ENCODE data around the gene NCSTN.

Gene NCSTN

DNA sequence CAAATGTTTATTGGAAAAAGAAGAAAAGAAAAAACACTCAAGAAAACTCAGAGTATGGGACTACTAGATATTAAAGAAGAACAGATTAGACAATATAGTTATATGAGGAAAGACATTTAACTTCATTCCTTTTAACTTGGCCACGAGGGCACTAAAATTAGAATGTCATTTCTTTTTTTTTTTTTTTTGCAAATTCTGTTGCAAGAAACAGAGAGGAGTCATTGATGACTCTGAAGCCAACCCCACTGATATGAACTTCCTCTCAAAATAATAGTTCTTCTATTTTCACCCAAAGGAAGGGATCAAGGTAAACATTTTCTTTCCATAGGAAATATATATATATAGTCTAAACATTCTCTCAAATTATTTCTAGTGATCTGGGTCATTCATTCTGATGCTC, 33.6 kb upstream of the NCSTN start:
- TF ChIP-seq CTCF (IDR thresholded peaks at IDR 0.05) (no peak), ZFX (IDR thresholded peaks at IDR 0.05; ENCODE audit: borderline replicate concordance) (no peak)

DNA sequence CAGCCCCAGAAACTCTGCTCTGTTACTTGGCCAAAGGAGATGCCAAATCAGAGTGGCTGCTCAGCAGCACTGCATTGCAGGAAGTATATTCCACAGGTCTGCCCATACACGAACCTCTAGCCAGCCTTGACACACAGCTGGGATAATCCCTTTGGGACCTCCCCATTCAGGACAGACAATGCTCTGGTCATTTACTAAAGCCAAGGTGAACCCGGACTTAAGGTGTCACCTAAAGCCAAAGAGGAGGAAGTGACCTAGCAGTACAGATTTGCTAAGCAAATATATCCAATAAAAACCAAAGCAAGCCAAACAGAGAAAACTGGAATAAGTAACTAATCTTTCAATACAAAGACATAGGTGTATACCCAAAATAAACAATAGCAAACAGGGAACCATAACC, 27.8 kb upstream of the NCSTN start:
- no peak overlapping the region for H3K27ac ChIP-seq
- TF ChIP-seq ZFX (IDR thresholded peaks at IDR 0.05; ENCODE audit: borderline replicate concordance), result no peak
- no peak for TF ChIP-seq CTCF (IDR thresholded peaks at IDR 0.05)

More for the DNA sequence above, 33.6 kb upstream of the NCSTN start:
- H3K27ac ChIP-seq, result no peak overlapping the region

DNA sequence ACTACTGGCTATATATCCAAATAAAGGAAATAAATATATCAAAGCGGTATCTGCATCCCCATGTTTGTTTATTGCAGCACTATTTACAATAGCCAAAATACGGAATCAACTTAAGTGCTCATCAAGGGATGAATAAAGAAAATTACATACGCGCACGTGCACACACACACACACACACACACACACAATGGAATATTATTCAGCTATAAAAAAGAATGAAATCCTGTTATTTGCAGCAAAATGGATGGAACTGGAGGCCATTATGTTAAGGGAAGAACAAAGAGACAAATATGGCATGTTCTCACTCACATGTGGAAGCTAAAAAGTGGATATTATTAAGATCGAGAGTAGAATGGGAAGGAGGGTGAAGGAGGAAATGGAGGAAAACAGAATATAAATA, 20.4 kb upstream of the NCSTN start:
- no peak for TF ChIP-seq CTCF (IDR thresholded peaks at IDR 0.05)
- TF ChIP-seq ZFX (IDR thresholded peaks at IDR 0.05; ENCODE audit: borderline replicate concordance), result no peak
- H3K27ac ChIP-seq, result no peak overlapping the region

GRCh38 chr1:160325252-160325651, 17.9 kb upstream of the NCSTN start:
- TF ChIP-seq ZFX (IDR thresholded peaks at IDR 0.05; ENCODE audit: borderline replicate concordance) (no peak), CTCF (IDR thresholded peaks at IDR 0.05) (no peak)
- no peak overlapping the region; the same call in 1 of the 2 replicates for H3K27ac ChIP-seq

GRCh38 chr1:160326418-160326817, 16.8 kb upstream of the NCSTN start:
- TF ChIP-seq ZFX (IDR thresholded peaks at IDR 0.05; ENCODE audit: borderline replicate concordance) (no peak), CTCF (IDR thresholded peaks at IDR 0.05) (no peak)
- H3K27ac ChIP-seq, result no peak overlapping the region

DNA sequence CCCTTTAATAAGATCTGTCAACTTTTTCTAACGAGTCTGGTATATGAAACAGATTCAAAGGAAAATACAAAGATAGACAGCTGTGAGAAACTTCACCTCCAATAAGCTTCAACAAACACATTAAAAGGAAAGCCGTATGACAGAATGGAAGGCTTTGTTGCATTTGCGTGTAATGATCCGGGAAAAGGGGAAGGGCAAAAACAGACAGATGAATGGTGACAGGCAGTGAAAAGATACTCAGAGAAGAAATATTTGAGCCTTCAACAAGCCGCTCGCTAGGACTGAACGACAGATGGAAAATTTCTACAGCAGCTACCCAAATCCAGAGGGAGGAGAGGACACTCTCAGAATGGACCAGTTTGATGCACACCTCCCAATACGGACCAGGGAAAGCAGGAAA, 15.0 kb upstream of the NCSTN start:
- TF ChIP-seq ZFX (IDR thresholded peaks at IDR 0.05; ENCODE audit: borderline replicate concordance) (no peak), CTCF (IDR thresholded peaks at IDR 0.05) (no peak)
- H3K27ac ChIP-seq, result no peak overlapping the region

DNA sequence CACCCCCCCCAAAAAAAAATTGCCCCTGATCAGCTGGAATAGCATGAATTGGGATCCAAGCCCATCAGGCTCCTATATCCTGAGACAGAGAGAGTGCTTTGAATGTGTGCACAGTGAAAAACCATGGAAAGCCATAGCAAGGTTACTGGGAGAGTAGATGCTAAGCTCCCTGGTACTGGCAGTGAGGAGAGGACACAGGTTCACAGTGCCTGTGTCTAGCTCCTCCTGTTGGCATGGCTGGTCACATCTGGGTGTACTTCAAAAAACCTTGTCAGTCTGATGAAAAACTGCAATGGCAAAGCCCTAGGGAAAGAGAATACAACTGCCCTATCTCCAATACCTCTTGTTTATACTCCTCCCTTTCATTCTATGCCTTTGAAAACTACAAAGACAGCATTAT, 13.1 kb upstream of the NCSTN start:
- TF ChIP-seq ZFX (IDR thresholded peaks at IDR 0.05; ENCODE audit: borderline replicate concordance) (no peak), CTCF (IDR thresholded peaks at IDR 0.05) (no peak; the same call in 1 of the 2 replicates)
- H3K27ac ChIP-seq, result no peak overlapping the region
